Endothelial cell of hepatic sinusoid (primary cell): ENCODE measurements around the gene EFNA2.
"Not testable (repeated sequence)": the region's sequence is repeated elsewhere in the genome, so short reads cannot be mapped to it uniquely, and the experiment has no call there.

ENCODE experiments used
- in situ Hi-C: cut with HindIII; loops from 2 replicates; pipeline ENCODE4 v1.10.0; 2017; ENCODE audit warnings: low sequenced_read_pairs

Gene EFNA2

GRCh38 chr19:1285737-1286360 lies at the start of gene EFNA2:
EFNA2 (plus strand) TSS chr19:1285873; CDS start chr19:1286169, 296 bp downstream.
- in situ Hi-C loops = no loop called here

- in situ Hi-C loops = no loop called here
These were observed 49.1 kb upstream of the EFNA2 start for GRCh38 chr19:1236576-1236975.

- in situ Hi-C loops = no loop called here
These were observed 48.5 kb upstream of the EFNA2 start for GRCh38 chr19:1237027-1237659.

GRCh38 chr19:1237754-1238368 lies 47.8 kb upstream of the EFNA2 start, which contains the start of gene CBARP:
CBARP (minus strand) TSS chr19:1238005; CDS start chr19:1236100, 1,905 bp downstream.
- in situ Hi-C loops = no loop called here

GRCh38 chr19:1238369-1239303 lies 47.0 kb upstream of the EFNA2 start:
- in situ Hi-C loops = no loop called here

- in situ Hi-C loops = no loop called here
These were observed 46.3 kb upstream of the EFNA2 start for GRCh38 chr19:1239420-1239795.

- in situ Hi-C loops = no loop called here
These were observed 45.6 kb upstream of the EFNA2 start for GRCh38 chr19:1239796-1240737.

- in situ Hi-C loops = no loop called here
These were observed 44.7 kb upstream of the EFNA2 start for GRCh38 chr19:1240925-1241324.

GRCh38 chr19:1241417-1242095 lies 44.1 kb upstream of the EFNA2 start, which contains the start of gene ATP5F1D:
ATP5F1D (plus strand) TSS chr19:1241751; CDS start chr19:1241851, 100 bp downstream.
- in situ Hi-C loops = no loop called here

- in situ Hi-C loops = no loop called here
These were observed 41.6 kb upstream of the EFNA2 start for GRCh38 chr19:1243768-1244692.

GRCh38 chr19:1244693-1245451 lies 40.8 kb upstream of the EFNA2 start:
- in situ Hi-C loops = no loop called here

GRCh38 chr19:1245494-1246264 lies 40.0 kb upstream of the EFNA2 start:
- in situ Hi-C loops = no loop called here

- in situ Hi-C loops = not testable (repeated sequence)
These were observed 39.2 kb upstream of the EFNA2 start for GRCh38 chr19:1246265-1247087.

- in situ Hi-C loops = no loop called here
These were observed 37.9 kb upstream of the EFNA2 start for GRCh38 chr19:1247748-1248138.

- in situ Hi-C loops = no loop called here
These were observed 37.4 kb upstream of the EFNA2 start, which contains the start of gene MIDN for GRCh38 chr19:1248139-1248785. MIDN (plus strand) TSS chr19:1248583; CDS start chr19:1250297, 1,714 bp downstream.
